Keratinocyte (primary cell): ENCODE measurements around the gene STARD10. TPM values are rescaled to one million over a fixed set of nuclear protein-coding genes. Genes with fewer than 3 reads are reported as not detected.

Experiments used
- DNase-seq: peaks from one replicate; pipeline ENCODE4 v3.0.0-alpha.2; 2011; ENCODE audit warnings: low read depth, missing footprints, low spot score
- FAIRE-seq: peaks from 2 replicates; lab custom pipeline; 2011; peaks lifted over from hg19 to GRCh38; lab: Jason Lieb, UNC
- H2AFZ ChIP-seq: 2 replicates; pipeline ENCODE4 v1.6.0; 2012; ENCODE audit warnings: low read length, control low read depth, inconsistent platforms; ENCODE audit not compliant: control insufficient read depth
- H3K27ac ChIP-seq: 2 replicates; pipeline ENCODE4 v1.5.1; 2011; ENCODE audit warnings: low read length; ENCODE audit not compliant: control insufficient read depth, insufficient read depth
- H3K27me3 ChIP-seq: 3 replicates; pipeline ENCODE4 v1.6.0; 2011; ENCODE audit warnings: low read length; ENCODE audit not compliant: control insufficient read depth, insufficient read depth; ENCODE audit errors: extremely low read depth
- H3K36me3 ChIP-seq, 2 experiments: 2 replicates in 1 of 2; 3 replicates in 1 of 2; pipeline ENCODE4 v1.5.1; 2011; ENCODE audit warnings: low read length in 2 of 2, mild to moderate bottlenecking in 1 of 2; ENCODE audit not compliant: control insufficient read depth in 2 of 2, insufficient read depth in 2 of 2; ENCODE audit errors: extremely low read depth in 1 of 2
- H3K4me1 ChIP-seq: 3 replicates; pipeline ENCODE4 v1.5.1; 2011; ENCODE audit warnings: low read length; ENCODE audit not compliant: control insufficient read depth, insufficient read depth; ENCODE audit errors: extremely low read depth
- H3K4me2 ChIP-seq: 3 replicates; pipeline ENCODE4 v1.6.0; 2011; ENCODE audit warnings: low read depth, low read length; ENCODE audit not compliant: control insufficient read depth, insufficient read depth; ENCODE audit errors: extremely low read depth
- H3K4me3 ChIP-seq, 3 experiments: fragments of 200-600 bp in 1 of 3; sonication (generic) in 1 of 3; 2 replicates in 2 of 3; 3 replicates in 1 of 3; pipeline ENCODE4 v1.5.1; 2011 to 2016; ENCODE audit warnings: low read length in 3 of 3, mild to moderate bottlenecking in 3 of 3, control low read depth in 2 of 3, inconsistent platforms in 1 of 3, low read depth in 1 of 3, mixed read lengths in 1 of 3, mixed run types in 1 of 3, moderate library complexity in 1 of 3; ENCODE audit not compliant: control insufficient read depth in 2 of 3, insufficient read depth in 2 of 3; ENCODE audit errors: extremely low read depth in 1 of 3
- H3K79me2 ChIP-seq: 2 replicates; pipeline ENCODE4 v1.6.0; 2012; ENCODE audit warnings: low read length; ENCODE audit not compliant: control insufficient read depth, insufficient read depth
- H3K9ac ChIP-seq: 3 replicates; pipeline ENCODE4 v1.6.0; 2011; ENCODE audit warnings: low read length; ENCODE audit not compliant: control insufficient read depth, insufficient read depth; ENCODE audit errors: extremely low read depth
- H3K9me1 ChIP-seq: 3 replicates; pipeline ENCODE4 v1.6.0; 2011; ENCODE audit warnings: low read length; ENCODE audit not compliant: control insufficient read depth, insufficient read depth; ENCODE audit errors: extremely low read depth
- H3K9me3 ChIP-seq: 2 replicates; pipeline ENCODE4 v1.5.1; 2012; ENCODE audit warnings: low read depth, low read length; ENCODE audit not compliant: control insufficient read depth
- H4K20me1 ChIP-seq: 3 replicates; pipeline ENCODE4 v1.6.0; 2011; ENCODE audit warnings: low read length; ENCODE audit not compliant: control insufficient read depth, insufficient read depth; ENCODE audit errors: extremely low read depth
- CTCF ChIP-seq, 3 experiments: IDR thresholded peaks in 1 of 3; conservative IDR thresholded peaks in 1 of 3; optimal IDR thresholded peaks in 1 of 3; 2 replicates in 2 of 3; 3 replicates in 1 of 3; pipeline versions ENCODE3 to v1.5.1; 2011; ENCODE audit warnings: low read length in 3 of 3, mild to moderate bottlenecking in 3 of 3, moderate library complexity in 2 of 3, control low read depth in 1 of 3, inconsistent platforms in 1 of 3; ENCODE audit not compliant: insufficient read depth in 2 of 3; ENCODE audit errors: extremely low read depth in 1 of 3
- EZH2 ChIP-seq: IDR thresholded peaks from one replicate; pipeline ENCODE4 v1.6.1; 2012; ENCODE audit warnings: inconsistent platforms, mild to moderate bottlenecking, low read length, moderate library complexity
- dilution Hi-C: fragments of 300-500 bp; cut with MboI; formaldehyde crosslinking; loops from one replicate; pipeline ENCODE4 v1.7.0; 2020; ENCODE audit warnings: low sequenced_read_pairs; ENCODE audit not compliant: extremely low pct_ligation_motif_present
- polyA plus RNA-seq, 5 experiments: library from polyadenylated mRNA; depleted of rRNA in 3 of 5; stranded (reverse) in 3 of 5; stranded (forward) in 1 of 5; unstranded in 1 of 5; fragments of >200 nt; gene quantifications; 1 replicate in 1 of 5; 2 replicates in 3 of 5; 3 replicates in 1 of 5; pipeline versions ENCODE4 v1.2.1 to v1.2.3, GENCODE V29; 2011 to 2012; ENCODE audit warnings: missing spikeins in 2 of 5, low read depth in 1 of 5, low replicate concordance in 1 of 5

Gene STARD10
- polyA plus RNA-seq, 1 donor (not counting 4 experiments of a cell fraction or from before 2014, with no cell fraction given), result 67.0 TPM

- TF ChIP-seq EZH2, result no peak
- TF ChIP-seq CTCF (optimal IDR thresholded peaks at IDR 0.05 in 1 of 3, IDR thresholded peaks at IDR 0.05 in 1 of 3, conservative IDR thresholded peaks at IDR 0.05 in 1 of 3; ENCODE audit: extremely low read depth in 1 of 3, insufficient read depth in 2 of 3, low read length in 3 of 3), result no peak
- H4K20me1 ChIP-seq, result no peaks in the 10 kb centered on the region
- no peaks in the 10 kb centered on the region for H3K79me2 ChIP-seq
- dilution Hi-C loops, result no loop called here
- no peak for FAIRE-seq
- no peak overlapping the region for H3K4me3 ChIP-seq
- no peaks in the 10 kb centered on the region for H3K9me3 ChIP-seq
- no peaks in the 10 kb centered on the region for H3K27me3 ChIP-seq
- no peak overlapping the region for H3K9ac ChIP-seq
- DNase-seq, result no peak
- H3K36me3 ChIP-seq, result peaks cover 6 to 8% of the 10 kb centered on the region in 2 experiments
- no peak overlapping the region for H3K4me2 ChIP-seq
- H2AFZ ChIP-seq, result no peak overlapping the region
- H3K9me1 ChIP-seq, result no peaks in the 10 kb centered on the region
- no peaks in the 10 kb centered on the region for H3K4me1 ChIP-seq
- H3K27ac ChIP-seq, result no peak overlapping the region
Measured at GRCh38 chr11:72805216-72805615, 11.4 kb upstream of the STARD10 start.

- H2AFZ ChIP-seq, result no peak overlapping the region
- H4K20me1 ChIP-seq, result no peaks in the 10 kb centered on the region
- no peak overlapping the region for H3K4me2 ChIP-seq
- H3K27me3 ChIP-seq, result no peaks in the 10 kb centered on the region
- dilution Hi-C loops, result no loop called here
- DNase-seq, result no peak
- FAIRE-seq, result no peak
- H3K79me2 ChIP-seq, result no peaks in the 10 kb centered on the region
- no peak overlapping the region for H3K27ac ChIP-seq
- H3K36me3 ChIP-seq, result no peaks in the 10 kb centered on the region
- no peak overlapping the region for H3K4me3 ChIP-seq
- H3K9ac ChIP-seq, result no peak overlapping the region
- H3K4me1 ChIP-seq, result no peaks in the 10 kb centered on the region
- no peaks in the 10 kb centered on the region for H3K9me3 ChIP-seq
- H3K9me1 ChIP-seq, result no peaks in the 10 kb centered on the region
- no peak for TF ChIP-seq EZH2
- no peak for TF ChIP-seq CTCF (optimal IDR thresholded peaks at IDR 0.05 in 1 of 3, IDR thresholded peaks at IDR 0.05 in 1 of 3, conservative IDR thresholded peaks at IDR 0.05 in 1 of 3; ENCODE audit: extremely low read depth in 1 of 3, insufficient read depth in 2 of 3, low read length in 3 of 3)
Measured at GRCh38 chr11:72802822-72803221, 9.0 kb upstream of the STARD10 start.
